Esophagus mucosa (tissue), 1 donor: ENCODE results near the gene TELO2. TPM values are rescaled to one million over a fixed set of nuclear protein-coding genes. Genes with fewer than 3 reads are reported as not detected.
A peak's percentile ranks its signal among the peaks of the same experiment; 100 is the strongest.
"Not testable (repeated sequence)": the region's sequence is repeated elsewhere in the genome, so short reads cannot be mapped to it uniquely, and the experiment has no call there.

Experiments
- ATAC-seq: fragments of 200-7000 bp; cut with Tn5 transposase; one replicate; pipeline ENCODE4 v1.9.1; 2020
- total RNA-seq: library from RNA; stranded (reverse); gene quantifications from one replicate; pipeline ENCODE4 v1.2.4, GENCODE V29; 2023
- donor health status: DM: yes; HTN: yes; CAD: no.

Gene TELO2
- total RNA-seq, 1 donor from 2014 or later, result 21.3 TPM

DNA sequence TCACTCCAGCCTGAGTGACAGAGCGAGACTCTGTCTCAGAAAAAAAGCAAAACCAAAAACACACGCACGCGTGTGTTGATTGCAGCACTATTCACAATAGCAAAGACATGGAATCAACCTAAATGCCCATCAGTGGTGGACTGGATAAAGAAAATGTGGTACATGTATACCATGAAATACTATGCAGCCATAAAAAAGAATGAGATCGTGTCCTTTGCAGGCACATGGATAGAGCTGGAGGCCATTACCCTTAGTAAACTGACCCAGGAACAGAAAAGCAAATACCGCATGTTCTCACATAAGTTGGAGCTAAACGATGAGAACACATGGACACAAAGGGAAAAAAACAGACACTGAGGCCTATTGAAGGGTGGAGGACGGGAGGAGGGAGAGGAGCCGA lies 14.2 kb upstream of the TELO2 start:
- ATAC-seq, result not testable (repeated sequence)

DNA sequence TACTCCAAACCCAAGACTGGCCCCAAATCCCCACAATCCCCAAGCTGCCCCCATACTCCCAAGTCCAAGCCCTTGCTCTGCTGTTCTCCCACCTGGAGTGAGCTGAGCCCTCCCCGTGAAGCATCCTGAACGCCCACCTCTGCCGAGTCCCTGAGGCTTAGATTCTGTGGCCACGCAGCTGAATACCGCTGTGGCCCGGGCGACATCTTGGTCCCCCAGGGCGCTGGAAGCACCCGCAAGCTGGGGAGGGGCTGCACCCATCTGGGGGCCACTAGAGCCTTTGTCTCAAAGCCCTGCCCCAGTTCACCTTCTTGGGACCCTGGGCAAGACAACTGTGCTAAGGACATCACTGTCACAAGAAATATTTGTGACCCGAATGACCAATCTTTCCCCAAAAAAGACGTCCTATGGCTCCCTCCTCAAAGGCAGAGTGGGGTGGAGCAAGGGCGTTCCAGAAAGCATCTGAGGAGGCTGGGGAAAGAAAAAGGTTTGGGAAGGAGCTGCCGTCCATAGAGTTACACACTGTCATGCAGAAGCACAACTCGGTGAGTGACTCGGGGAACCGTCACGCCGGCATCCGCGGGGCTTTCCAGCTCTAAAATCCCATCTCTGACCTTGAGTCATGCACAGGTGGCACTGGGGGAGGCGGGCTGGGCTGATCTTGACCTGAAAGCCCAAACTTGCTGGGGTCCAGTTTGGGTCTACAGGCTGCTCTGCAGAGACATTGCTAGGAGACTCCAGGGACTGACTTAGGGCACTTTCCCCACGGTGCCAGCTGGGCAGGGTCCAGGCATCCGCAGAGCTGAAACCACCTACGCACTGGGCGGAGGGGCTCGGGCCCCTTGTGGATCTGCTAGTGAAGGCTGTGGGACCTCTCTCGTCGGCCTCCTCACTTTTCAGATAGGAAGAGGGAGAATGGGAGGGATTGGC lies 11.0 kb upstream of the TELO2 start:
- peak; percentile 76 for ATAC-seq

DNA sequence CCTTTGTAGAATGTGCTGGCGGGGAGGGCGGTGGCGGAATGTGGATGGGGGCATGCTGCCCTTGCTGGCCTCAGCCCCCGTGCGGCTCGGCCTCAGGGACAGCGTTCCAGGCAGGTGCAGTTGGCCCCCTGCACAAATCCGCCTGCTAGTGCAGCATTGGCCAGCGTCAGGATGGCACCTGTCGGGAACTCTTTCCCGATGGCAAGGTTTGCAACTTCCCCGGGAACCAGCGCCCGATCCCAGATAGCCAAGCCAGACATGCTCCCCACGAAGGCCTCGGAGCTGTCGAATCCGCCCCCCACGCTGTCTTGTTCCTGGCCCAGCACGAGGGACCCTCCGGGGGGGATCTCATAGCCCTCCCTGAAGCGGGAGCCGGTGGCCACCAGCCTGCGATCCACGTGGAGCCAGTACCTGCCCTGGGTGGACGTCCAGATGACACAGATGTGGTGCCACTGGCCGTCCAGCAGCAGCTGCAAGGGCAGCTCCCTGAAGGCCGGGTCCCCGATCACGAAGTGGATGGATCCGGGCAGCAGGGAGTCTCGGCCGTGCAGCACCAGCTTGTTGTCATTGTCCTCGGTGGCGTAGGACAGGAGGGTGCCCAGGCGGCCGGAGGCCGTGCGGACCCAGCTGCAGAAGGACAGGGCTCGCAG lies 7.2 kb upstream of the TELO2 start:
- ATAC-seq, result no peak

DNA sequence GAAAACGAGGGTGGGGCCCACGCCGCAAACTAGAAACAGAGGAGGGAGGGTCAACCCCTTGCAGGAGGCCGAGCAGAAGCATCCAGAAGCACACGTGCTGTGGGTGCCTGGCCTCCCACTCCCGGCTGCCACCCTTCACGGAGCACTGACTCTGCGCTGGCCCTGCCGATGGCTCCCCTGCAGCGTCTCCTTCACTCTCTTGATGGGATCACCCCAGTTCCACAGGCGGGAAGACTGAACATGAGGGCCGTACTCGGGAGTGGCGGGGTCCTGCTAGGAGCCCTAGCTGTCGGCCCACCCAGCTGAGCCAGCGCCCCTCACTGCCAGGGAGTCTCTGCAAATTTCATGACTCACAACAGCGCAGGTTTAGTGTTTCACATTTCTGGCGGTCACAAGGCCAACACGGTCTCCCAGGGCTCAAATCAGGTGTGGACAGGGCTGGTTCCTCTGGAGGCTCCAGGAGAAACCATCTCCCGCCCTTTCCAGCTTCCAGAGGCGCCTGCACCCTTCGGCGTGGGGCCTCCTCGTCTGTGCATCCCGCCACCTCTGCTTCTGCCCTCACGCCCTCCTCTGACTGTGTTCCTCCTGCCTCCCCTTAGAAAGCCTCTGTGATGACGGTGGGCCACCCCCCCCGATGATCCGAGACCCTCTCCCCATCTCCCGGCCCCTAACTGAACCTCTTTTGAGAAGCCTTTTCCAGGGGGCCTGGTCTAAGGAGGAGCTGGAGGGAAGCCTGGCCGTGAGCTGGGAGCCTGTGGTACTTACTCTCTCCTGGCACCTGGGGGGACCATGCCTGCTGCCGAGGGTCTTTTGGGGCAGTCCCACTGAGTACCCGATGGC lies 6.4 kb upstream of the TELO2 start:
- ATAC-seq, result no peak

DNA sequence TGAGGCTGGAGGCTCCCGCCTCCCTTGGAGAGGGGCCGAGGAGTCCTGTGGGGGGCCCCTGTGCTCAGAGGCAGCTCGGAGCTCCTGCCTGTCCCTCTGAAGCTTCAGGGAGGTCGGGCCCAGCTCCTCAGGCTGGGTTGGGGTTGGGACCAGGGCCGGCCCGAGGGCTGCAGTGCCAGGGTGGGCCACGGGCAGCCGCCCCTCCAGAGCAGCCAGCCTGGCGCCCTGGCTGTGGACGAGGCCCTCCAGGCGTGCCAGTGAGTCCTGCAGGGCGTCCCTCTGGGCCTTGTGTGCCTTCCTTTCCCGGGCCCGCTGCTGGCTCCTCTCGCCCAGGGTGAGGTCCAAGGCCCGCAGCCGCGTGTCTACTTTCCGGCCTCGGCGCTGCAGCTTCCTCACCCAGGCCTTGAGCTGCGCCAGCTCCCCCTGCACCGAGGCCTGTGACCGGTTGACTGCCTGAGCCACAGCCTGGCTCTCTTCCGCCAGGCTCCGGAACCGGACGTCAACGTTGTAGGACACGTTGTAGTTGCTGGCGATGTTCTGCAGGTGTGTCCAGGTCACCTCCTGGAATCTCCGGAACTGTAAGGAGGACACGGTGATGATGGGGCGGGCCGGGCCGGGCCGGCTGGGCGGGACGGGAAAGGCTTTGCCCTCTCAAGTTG lies 5.6 kb upstream of the TELO2 start:
- no peak for ATAC-seq

DNA sequence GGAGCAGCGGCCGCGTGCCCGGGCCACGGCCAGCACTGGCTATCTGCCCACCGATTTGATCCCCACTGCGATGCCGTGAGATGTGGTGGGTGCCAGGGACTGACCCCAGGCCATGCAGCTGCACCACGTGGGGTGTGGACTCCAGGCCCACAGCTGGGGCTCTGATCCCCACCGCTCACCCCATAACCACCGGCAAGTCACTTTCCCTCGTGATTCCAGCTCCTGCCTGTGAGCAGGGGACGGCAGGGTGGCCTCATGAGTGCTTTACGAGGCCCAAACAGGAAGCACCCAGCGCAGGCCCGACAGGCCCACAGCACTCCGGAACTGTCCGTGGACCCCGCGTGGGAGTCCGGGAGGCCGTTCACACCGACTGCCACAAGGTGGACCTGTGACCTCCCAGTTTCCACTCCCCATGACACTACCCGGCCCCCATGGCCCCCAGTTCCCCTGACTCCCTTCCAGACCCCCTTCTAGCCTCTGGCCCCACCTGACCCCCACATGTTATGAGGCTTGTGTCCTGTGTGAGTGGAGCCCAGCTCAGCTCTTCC lies 5.0 kb upstream of the TELO2 start:
- no peak for ATAC-seq

DNA sequence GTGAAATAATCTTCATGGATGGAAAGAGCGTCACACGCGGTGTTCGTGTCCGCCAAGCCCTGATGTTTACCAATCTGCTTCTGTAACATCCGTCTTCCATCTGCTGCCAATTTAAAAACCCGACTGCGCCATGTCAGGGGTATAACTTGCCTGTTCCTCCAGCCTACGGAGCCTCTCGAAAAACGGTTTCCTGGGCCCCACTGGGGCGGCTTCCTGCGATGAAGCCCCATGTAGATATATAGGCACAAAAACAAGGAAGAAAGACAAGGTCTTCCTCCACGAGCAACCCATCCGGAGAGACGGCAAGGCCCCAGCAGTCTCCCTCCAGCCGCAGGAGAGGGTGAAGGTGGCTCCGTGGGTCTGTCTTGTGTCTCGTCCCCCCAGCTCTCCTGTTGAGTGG lies 4.5 kb upstream of the TELO2 start, which contains the start of gene PTX4:
PTX4 (minus strand) TSS at position 326 of the 400 bp plus-strand sequence; CDS start at position 291, 35 bp downstream.
- no peak for ATAC-seq

DNA sequence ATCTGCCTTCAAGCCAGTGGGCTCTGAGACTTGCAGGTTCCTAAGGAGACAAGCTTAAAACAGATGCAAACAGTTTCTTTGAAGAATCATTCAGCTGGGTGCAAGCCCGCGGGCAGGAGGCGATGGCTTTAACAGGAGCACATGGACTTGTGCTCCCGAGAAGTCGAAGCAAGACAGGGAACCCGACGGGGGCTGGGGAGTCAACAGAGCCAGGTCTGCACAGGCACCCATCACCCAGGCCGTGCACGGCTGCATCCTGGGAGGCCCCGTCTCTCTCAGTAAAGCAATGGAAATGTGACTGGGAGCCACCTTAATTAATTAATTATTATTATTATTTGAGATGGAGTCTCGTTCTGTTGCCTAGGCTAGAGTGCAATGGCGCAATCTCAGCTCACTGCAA lies 4.1 kb upstream of the TELO2 start:
- ATAC-seq, result no peak

DNA sequence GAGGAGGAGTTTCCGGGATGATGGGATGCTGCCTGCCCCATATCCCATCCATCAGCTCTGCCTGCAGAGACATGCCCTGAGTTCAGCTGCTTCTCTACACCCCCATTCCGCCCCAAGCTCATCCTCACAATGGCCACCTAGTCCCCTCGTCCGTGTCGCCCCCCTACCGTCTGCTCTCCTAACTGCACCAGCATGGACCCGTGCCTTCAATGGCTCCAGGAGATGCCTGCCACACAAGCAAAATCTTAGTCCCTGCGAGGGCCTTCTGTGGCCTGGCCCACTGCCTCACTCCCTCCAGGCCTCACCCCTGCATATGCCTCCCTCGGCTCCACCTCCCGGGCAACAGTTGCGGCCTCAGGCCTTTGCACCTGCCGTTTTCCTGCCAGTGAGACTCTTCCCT lies 1.8 kb upstream of the TELO2 start:
- ATAC-seq, result no peak

DNA sequence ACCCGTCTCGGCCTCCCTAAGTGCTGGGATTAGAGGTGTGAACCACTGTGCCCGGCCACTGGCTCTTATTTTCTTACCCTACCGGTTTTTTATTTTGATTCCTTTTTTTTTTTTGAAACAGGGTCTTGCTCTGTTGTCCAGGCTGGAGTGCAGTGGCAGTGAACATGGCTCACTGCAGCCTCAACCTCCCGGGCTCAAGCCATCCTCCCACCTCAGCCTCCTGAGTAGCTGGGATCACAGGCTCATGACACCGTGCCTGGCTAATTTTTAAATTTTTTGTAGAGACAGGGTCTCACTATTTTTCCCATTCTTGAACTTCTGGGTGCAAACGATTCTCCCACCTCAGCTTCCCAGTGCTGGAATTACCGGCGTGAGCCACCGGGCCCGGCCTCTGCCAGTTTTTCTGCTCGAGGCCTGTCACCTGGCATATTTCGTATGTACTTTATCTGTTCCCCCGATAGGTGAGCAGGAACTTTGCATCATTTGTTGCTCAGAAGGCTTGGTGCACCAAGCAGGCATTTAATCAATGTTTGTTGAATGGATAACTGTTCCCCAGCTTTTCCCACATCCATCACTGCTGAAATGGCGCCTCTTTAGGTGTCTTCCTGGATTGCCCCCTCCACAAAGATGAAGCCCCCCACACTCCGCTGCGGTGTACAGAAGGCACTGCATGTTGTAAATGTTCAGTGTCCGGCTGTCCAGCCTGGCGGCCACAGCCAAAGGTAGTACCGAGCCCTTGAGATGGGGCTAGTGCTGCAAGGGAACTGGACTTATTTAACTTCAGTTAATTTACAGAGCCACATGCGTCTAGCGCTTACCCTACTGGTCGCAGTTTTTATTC lies 858 bp upstream of the TELO2 start:
- ATAC-seq, result no peak

DNA sequence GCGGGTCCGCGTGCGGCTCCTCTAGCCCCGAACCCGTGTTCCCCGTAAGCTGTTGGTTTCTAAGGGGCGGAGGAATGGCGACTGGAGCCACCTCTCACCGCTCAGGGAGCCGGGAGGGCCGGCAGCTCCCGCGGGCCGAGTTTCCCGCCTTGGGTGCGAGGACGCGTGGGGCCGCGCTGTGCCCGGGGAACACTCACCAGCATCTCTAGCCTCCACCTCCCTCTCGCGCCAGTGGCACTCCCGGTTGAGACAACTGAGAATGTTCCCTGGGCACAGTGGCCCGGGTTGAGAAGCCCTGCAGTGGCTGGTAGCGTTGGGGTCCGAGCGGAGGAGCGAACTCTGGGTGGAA lies 560 bp downstream of the TELO2 start:
- peak; percentile 29 for ATAC-seq

DNA sequence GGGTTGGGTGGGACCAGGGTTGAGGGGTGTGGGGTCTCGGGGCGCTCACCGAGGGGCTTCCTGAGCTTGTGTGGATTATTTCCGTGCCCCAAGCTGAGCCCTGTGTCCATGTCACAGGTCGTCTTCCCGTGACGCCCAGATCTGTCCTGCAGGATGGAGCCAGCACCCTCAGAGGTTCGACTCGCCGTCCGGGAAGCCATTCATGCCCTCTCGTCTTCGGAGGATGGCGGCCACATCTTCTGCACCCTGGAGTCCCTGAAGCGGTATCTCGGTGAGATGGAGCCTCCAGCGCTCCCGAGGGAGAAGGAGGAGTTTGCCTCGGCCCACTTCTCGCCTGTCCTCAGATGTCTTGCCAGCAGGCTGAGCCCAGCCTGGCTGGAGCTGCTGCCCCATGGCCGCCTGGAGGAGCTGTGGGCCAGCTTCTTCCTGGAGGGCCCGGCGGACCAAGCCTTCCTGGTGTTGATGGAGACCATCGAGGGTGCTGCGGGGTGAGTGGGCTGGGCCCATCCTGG lies 1.0 kb downstream of the TELO2 start:
- peak; percentile 24 for ATAC-seq

DNA sequence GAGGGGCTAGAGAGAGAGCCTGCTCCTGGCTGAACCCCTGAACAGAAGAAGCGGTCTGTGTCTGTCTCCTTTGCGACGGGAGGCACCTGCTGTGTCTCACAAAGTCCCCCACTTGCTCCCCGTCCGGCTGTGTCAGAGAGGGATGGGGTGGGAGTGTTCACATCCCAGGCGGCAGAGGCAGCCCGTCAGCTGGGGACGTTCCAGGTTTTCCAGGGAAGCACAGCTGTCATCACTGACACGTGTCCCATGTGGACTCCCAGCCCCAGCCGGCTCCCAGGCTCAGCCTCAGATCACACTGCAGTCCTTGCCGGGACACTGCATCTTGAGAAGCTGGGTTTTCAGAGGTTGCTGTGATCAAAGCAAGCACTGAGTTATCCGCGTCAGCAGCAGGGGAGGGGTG lies 1.6 kb downstream of the TELO2 start:
- no peak for ATAC-seq

DNA sequence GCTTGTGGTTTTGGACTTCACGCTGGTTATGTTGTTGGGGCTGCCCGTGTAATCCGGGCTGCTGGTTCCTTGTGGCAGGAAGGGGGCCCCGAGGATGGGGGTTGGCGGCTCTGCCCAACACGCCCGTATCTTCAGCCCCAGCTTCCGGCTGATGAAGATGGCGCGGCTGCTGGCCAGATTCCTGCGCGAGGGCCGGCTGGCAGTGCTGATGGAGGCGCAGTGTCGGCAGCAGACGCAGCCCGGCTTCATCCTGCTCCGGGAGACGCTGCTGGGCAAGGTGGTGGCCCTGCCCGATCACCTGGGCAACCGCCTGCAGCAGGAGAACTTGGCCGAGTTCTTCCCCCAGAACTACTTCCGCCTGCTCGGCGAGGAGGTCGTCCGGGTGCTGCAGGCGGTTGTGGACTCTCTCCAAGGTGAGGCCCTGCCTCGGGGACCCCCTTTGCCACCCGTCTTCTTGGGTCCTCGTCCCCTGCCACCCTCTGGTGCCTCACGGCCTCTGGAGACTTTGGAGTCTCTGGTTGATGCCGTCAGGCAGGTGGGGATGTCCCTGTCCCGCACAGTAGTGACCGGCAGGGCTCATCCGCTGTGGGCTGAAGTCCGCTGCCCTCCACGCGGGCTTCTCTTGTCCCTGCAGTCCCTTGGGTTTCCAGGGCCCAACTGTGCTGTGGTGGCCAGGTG lies 2.2 kb downstream of the TELO2 start:
- ATAC-seq, result no peak

DNA sequence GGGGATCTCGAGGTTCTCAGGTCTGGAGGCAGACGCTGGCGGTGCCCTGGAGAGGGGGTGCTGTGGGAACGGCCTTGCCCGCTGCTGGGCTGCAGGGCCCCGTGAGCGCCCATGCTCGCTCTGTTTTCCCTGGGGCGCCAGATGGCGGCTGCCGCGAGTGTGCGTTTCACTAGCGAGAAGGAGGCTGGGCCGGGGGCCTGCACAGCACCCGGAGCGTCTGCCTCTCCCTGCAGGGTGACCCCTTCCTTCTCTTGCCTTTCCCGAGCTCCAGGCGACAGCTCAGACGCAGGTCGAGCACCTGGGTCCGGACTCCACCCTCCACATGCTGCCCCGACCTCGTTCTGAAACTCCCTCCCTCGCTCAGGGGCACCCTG lies 2.7 kb downstream of the TELO2 start:
- no peak for ATAC-seq

DNA sequence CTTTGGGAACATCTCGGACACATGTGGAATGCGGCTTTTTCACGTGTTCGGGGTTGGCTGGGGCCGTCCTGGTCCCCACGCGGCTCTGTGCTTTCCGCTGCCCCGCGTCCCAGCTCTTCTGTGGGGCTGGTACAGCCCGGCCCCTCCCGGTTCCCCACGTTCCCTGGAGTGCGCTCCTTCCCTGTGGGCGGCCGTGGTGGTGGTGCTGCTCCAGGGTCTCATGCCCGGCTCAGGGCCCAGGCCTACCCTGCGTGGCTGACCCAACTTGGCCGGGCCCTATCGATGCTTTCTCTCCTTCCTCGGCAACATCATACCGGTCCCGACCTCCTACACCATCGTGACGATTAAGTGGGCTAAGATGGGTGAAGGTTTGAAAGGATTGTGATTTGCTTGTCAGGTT lies 3.3 kb downstream of the TELO2 start:
- no peak for ATAC-seq

DNA sequence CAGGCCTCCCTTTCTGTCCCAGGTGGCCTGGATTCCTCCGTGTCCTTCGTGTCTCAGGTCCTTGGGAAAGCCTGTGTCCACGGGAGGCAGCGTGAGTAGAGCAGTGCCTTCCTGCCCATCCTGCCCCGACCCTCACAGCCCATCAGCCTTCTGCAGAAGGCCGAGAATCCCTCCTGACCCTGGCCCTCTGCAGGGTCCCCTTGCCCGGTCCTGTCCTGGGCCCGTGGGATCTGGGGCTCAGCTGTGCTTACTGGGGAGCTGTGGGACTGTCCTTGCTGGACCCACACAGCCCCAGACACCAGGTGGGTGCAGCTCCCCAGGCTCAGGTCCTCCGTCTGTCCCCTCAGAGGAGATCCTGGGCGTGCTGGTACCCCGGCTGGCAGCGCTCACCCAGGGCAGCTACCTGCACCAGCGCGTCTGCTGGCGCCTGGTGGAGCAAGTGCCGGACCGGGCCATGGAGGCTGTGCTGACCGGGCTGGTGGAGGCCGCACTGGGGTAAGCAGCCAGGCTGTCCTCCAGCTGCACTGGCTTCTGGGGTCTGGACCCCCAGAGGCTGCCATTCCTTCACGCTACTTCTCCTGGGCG lies 3.9 kb downstream of the TELO2 start:
- no peak for ATAC-seq

DNA sequence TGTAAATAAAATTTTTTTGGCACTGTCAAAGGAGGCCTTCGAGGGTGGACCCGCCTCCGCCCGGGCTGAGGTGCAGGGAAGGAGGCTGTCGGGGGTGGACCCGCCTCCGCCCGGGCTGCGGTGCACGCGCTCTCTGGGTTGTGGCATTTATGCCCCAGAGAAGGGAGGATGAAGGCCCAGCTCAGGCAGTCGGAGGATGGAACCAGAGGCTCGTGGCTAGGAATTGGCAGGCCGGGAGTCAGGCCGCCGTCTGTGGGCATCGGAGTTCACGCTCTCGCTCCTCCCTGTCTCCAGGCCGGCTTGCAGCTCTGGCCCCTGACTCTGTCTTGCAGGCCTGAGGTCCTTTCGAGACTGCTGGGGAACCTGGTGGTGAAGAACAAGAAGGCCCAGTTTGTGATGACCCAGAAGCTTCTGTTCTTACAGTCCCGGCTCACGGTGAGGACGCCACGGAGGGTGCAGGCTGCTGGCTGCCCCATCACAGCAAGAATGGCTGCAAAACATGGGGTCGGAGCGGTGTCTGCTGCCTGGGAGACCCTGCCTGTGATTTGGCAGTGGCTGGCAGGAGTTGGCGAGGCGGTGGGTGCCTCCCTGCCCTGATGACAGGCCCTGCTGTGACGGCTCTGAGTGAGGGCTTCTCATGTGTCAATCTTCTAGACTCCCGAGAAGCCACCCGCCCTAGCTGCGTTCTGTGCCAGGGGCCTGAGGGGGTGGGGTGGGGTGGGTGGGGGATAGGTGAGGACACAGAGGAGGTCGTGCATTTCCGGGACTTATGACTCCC lies 5.9 kb downstream of the TELO2 start:
- ATAC-seq, result no peak

DNA sequence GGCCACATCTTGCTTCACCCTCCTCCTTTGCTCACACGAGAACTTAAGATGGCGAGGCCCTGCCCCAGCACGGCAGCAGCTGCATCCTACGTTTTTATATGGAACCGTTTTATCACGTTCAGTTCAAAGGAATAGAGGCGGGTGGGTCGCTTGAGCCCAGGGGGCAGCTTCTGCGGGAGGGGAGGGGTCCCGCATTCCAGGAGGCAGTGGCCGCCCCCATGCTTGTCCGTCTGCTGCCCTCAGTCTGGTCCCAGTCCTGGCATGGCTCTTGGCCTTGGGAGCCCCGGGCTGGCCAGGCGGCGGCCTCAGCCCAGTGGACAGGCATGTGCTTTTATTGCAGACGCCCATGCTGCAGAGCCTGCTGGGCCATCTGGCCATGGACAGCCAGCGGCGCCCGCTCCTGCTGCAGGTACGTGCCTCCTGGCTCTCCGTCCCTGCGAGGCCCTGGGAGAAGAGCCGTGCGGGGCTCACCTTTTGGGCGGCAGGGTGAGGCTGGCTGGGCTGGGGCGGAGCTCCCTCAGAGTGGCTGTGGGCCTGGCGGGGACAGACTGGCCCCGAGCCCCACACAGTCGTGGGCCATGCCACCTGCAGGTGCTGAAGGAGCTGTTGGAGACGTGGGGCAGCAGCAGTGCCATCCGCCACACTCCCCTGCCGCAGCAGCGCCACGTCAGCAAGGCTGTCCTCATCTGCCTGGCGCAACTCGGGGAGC lies 6.8 kb downstream of the TELO2 start:
- no peak for ATAC-seq
